NT2/D1 (cell line): ENCODE data around the gene SCN1B.

Experiments
- SUZ12 ChIP-seq: IDR thresholded peaks from 2 replicates; pipeline ENCODE4 v1.6.1; 2011; ENCODE audit not compliant: insufficient read length, insufficient read depth; ENCODE audit errors: extremely low read depth
- YY1 ChIP-seq: IDR thresholded peaks from 2 replicates; pipeline ENCODE4 v1.6.1; 2011; ENCODE audit not compliant: insufficient read length, insufficient read depth
- ZNF274 ChIP-seq: IDR thresholded peaks from 2 replicates; pipeline ENCODE4 v1.6.1; 2011; ENCODE audit warnings: mild to moderate bottlenecking, low read depth, low read length

- no peak for TF ChIP-seq ZNF274
- TF ChIP-seq YY1: no peak
- TF ChIP-seq SUZ12: no peak
These were observed 23.3 kb upstream of the SCN1B start for GRCh38 chr19:35006999-35007365.
